Neural cell (in vitro differentiated cells): Measurements from ENCODE around the gene BABAM2.

Experiments
- CTCF ChIP-seq: fragments of 450-650 bp; IDR thresholded peaks from 2 replicates; pipeline ENCODE4 v1.5.1; 2014; ENCODE audit warnings: antibody characterized with exemption, mild to moderate bottlenecking, moderate library complexity; ENCODE audit not compliant: poor library complexity, severe bottlenecking
- EP300 ChIP-seq: fragments of 450-650 bp; conservative IDR thresholded peaks from 2 replicates; pipeline ENCODE4 v1.6.1; 2014; ENCODE audit warnings: antibody characterized with exemption, mild to moderate bottlenecking, moderate library complexity; ENCODE audit not compliant: poor library complexity, severe bottlenecking
- EZH2 ChIP-seq: fragments of 200-600, 300-800 bp; shearing (Covaris generic), sonication (generic); IDR thresholded peaks from 2 replicates; pipeline ENCODE4 v1.6.1; 2014; ENCODE audit warnings: antibody characterized with exemption, low read length, borderline replicate concordance, mild to moderate bottlenecking; ENCODE audit not compliant: insufficient read depth, poor library complexity, severe bottlenecking
- MXI1 ChIP-seq: fragments of 450-650 bp; conservative IDR thresholded peaks from 2 replicates; pipeline ENCODE4 v1.6.1; 2014; ENCODE audit warnings: antibody characterized with exemption, mild to moderate bottlenecking; ENCODE audit not compliant: poor library complexity, severe bottlenecking
- POLR2AphosphoS5 ChIP-seq: IDR thresholded peaks from 2 replicates; pipeline ENCODE4 v1.6.1; 2012
- RAD21 ChIP-seq: fragments of 450-650 bp; conservative IDR thresholded peaks from 2 replicates; pipeline ENCODE4 v1.6.1; 2014; ENCODE audit warnings: antibody characterized with exemption, mild to moderate bottlenecking, moderate library complexity
- REST ChIP-seq: IDR thresholded peaks from 2 replicates; pipeline ENCODE4 v1.6.1; 2012; ENCODE audit warnings: borderline replicate concordance
- SMC3 ChIP-seq: fragments of 450-650 bp; conservative IDR thresholded peaks from 2 replicates; pipeline ENCODE4 v1.6.1; 2014; ENCODE audit warnings: antibody characterized with exemption, mild to moderate bottlenecking, moderate library complexity; ENCODE audit not compliant: poor library complexity
- TAF1 ChIP-seq: IDR thresholded peaks from 2 replicates; pipeline ENCODE4 v1.6.1; 2012; ENCODE audit warnings: low read depth

- TF ChIP-seq CTCF (no peak), EZH2 (no peak), RAD21 (no peak), POLR2AphosphoS5 (no peak), REST (no peak), EP300 (no peak), TAF1 (no peak), SMC3 (no peak), MXI1 (no peak)
Observed at GRCh38 chr2:28093768-28094167, 203.2 kb downstream of the BABAM2 start.
